A549 treated with CORT108297 at 1 μM for 4 hours (cell line): Measurements from ENCODE around the gene KDM4B. TPM values are rescaled to one million over a fixed set of nuclear protein-coding genes. Genes with fewer than 3 reads are reported as not detected.

ENCODE experiments used
- total RNA-seq: library from RNA; stranded (reverse); fragments of 200-300 nt; extraction: Qiagen RNA extraction; gene quantifications from 5 replicates; pipeline ENCODE4 v1.2.3, GENCODE V29; 2022

The KDM4B gene
- total RNA-seq: 5.6 to 9.0 TPM (median 7.8 TPM) in 5 replicates

GRCh38 chr19:4968462-4969291 lies at the start of gene KDM4B:
TSS of gene KDM4B (plus strand) at chr19:4969113. CDS start at chr19:5032891, 63,778 bp downstream.

Other genes with a start within 250 kb of the KDM4B start
- gene DPP9, start 245.3 kb upstream of the KDM4B start, total RNA-seq: 57.7 to 68.5 TPM (median 64.4 TPM) in 5 replicates
- 5.1 to 5.7 TPM (median 5.4 TPM) in 5 replicates for gene FEM1A, start 177.4 kb upstream of the KDM4B start, total RNA-seq
- gene TICAM1, start 137.4 kb upstream of the KDM4B start, total RNA-seq: 7.3 to 10.1 TPM (median 9.4 TPM) in 5 replicates
- 105 to 136 TPM (median 127 TPM) in 5 replicates for gene PLIN3, start 101.4 kb upstream of the KDM4B start, total RNA-seq
- gene ARRDC5, start 66.2 kb upstream of the KDM4B start, total RNA-seq: not detected in 5 replicates
- gene UHRF1, start 59.6 kb upstream of the KDM4B start, total RNA-seq: 42.9 to 49.8 TPM (median 46.6 TPM) in 5 replicates